WTC11 (cell line): ENCODE results near the gene PDE1A.

Source experiments
- CTCF ChIP-seq: fragments of 200-600 bp; IDR thresholded peaks from 2 replicates; pipeline ENCODE4 v1.8.0; 2022; ENCODE audit warnings: antibody characterized with exemption
- E2F1 ChIP-seq: sonication (generic); formaldehyde crosslinking; IDR thresholded peaks from 2 replicates; pipeline ENCODE4 v1.8.0; 2022; ENCODE audit warnings: mild to moderate bottlenecking, missing genetic modification reagents
- ELF4 ChIP-seq: sonication (generic); formaldehyde crosslinking; IDR thresholded peaks from 2 replicates; pipeline ENCODE4 v1.8.1; 2022; ENCODE audit warnings: low read depth, mild to moderate bottlenecking, moderate library complexity, missing genetic modification reagents
- TCF7 ChIP-seq: sonication (generic); formaldehyde crosslinking; IDR thresholded peaks from 2 replicates; pipeline ENCODE4 v1.8.0; 2022; ENCODE audit warnings: mild to moderate bottlenecking, low read depth, missing genetic modification reagents, moderate library complexity
- TF ChIP-seq, protein P1 (sequence below): fragments of 250-450 bp; sonication (Bioruptor Pico); IDR thresholded peaks from 2 replicates; pipeline ENCODE4 v1.9.0; 2021; ENCODE audit warnings: mild to moderate bottlenecking, borderline replicate concordance

DNA sequence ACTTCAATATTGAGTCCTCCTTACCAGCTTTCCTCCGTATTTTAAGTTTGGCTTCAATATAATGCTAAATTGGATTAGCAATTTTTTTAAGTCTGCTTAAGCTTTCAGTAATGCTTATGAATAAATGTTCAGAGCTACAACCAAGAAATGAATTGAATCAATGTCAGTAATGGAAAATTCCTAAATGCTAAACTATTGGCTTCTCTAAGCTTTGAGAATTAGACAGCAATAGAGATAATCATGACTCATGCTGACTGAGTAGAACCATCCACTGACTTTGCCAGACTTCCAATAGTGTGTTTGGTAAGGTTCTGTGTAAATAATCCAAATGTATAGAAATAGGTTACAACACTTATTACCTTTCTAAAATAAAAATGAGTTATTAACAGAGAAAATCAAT is 8.9 kb upstream of the PDE1A start:
- TF ChIP-seq ELF4 (no peak), CTCF (no peak), E2F1 (CRISPR knock-in tag) (no peak), TCF7 (CRISPR knock-in tag) (no peak)
- TF ChIP-seq, protein P1, sequence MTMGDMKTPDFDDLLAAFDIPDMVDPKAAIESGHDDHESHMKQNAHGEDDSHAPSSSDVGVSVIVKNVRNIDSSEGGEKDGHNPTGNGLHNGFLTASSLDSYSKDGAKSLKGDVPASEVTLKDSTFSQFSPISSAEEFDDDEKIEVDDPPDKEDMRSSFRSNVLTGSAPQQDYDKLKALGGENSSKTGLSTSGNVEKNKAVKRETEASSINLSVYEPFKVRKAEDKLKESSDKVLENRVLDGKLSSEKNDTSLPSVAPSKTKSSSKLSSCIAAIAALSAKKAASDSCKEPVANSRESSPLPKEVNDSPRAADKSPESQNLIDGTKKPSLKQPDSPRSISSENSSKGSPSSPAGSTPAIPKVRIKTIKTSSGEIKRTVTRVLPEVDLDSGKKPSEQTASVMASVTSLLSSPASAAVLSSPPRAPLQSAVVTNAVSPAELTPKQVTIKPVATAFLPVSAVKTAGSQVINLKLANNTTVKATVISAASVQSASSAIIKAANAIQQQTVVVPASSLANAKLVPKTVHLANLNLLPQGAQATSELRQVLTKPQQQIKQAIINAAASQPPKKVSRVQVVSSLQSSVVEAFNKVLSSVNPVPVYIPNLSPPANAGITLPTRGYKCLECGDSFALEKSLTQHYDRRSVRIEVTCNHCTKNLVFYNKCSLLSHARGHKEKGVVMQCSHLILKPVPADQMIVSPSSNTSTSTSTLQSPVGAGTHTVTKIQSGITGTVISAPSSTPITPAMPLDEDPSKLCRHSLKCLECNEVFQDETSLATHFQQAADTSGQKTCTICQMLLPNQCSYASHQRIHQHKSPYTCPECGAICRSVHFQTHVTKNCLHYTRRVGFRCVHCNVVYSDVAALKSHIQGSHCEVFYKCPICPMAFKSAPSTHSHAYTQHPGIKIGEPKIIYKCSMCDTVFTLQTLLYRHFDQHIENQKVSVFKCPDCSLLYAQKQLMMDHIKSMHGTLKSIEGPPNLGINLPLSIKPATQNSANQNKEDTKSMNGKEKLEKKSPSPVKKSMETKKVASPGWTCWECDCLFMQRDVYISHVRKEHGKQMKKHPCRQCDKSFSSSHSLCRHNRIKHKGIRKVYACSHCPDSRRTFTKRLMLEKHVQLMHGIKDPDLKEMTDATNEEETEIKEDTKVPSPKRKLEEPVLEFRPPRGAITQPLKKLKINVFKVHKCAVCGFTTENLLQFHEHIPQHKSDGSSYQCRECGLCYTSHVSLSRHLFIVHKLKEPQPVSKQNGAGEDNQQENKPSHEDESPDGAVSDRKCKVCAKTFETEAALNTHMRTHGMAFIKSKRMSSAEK, result no peak
